Transverse colon (tissue), 4 donors: ENCODE measurements around the gene DLEU7. TPM values are rescaled to one million over a fixed set of nuclear protein-coding genes. Genes with fewer than 3 reads are reported as not detected.

Experiments used
- DNase-seq: peaks from one replicate; pipeline ENCODE4 v3.0.0-alpha.2; 2019
- H3K27ac ChIP-seq, 4 donors: fragments of 200-600 bp; sonication (generic); 2 replicates each; pipeline ENCODE4 v1.5.1; 2016 to 2018; ENCODE audit warnings: inconsistent platforms in 4 of 4
- H3K27me3 ChIP-seq: fragments of 200-600 bp; sonication (generic); 2 replicates; pipeline ENCODE4 v1.5.1; 2017; ENCODE audit warnings: inconsistent platforms
- H3K36me3 ChIP-seq, 4 donors: fragments of 200-600 bp; sonication (generic); 2 replicates each; pipeline ENCODE4 v1.5.1; 2017 to 2019; ENCODE audit warnings: inconsistent platforms in 4 of 4
- H3K4me1 ChIP-seq, 4 donors: fragments of 200-600 bp; sonication (generic); 2 replicates each; pipeline ENCODE4 v1.5.1; 2017 to 2020; ENCODE audit warnings: inconsistent platforms in 4 of 4
- H3K4me3 ChIP-seq, 4 donors: fragments of 200-600 bp; sonication (generic); 1 replicate in 1 of 4; 2 replicates in 3 of 4; pipeline versions ENCODE4 v1.5.1 to v1.6.1; 2017 to 2019; ENCODE audit warnings: inconsistent platforms in 4 of 4
- H3K9me3 ChIP-seq, 2 donors: fragments of 200-600 bp; sonication (generic); 2 replicates each; pipeline ENCODE4 v1.5.1; 2017 to 2019; ENCODE audit warnings: inconsistent platforms in 2 of 2
- EP300 ChIP-seq: sonication (generic); formaldehyde crosslinking; IDR thresholded peaks from one replicate; pipeline ENCODE4 v1.6.1; 2017; ENCODE audit warnings: antibody characterized with exemption, low read depth
- POLR2A ChIP-seq: fragments of 450-650 bp; IDR thresholded peaks from one replicate; pipeline ENCODE4 v1.6.1; 2016; ENCODE audit warnings: antibody characterized with exemption, mild to moderate bottlenecking, moderate library complexity
- POLR2AphosphoS5 ChIP-seq, 3 donors: sonication (generic); formaldehyde crosslinking; IDR thresholded peaks; one replicate each; pipeline ENCODE4 v1.6.1; 2016; ENCODE audit warnings: antibody characterized with exemption in 3 of 3
- WGBS, 2 donors: methylation state at CpG; one replicate each; pipeline ENCODE4 v1.1.5; 2018; ENCODE audit warnings: low coverage in 1 of 2; 5-methylcytosine and 5-hydroxymethylcytosine counted together
- in situ Hi-C, 4 donors: fragments of 200-750 bp; cut with MboI; loops; one replicate each; pipeline versions ENCODE4 v1.15.0 to v1.15.1; 2017; ENCODE audit warnings: low sequenced_read_pairs in 3 of 4, low pct_ligation_motif_present in 1 of 4, low pct_unique_long_range_greater_than_20kb in 1 of 4
- intact Hi-C: fragments of 100-400 bp; cut with DNase I; formaldehyde crosslinking; loops from one replicate; pipeline ENCODE4 v1.15.1; 2023; ENCODE audit warnings: low total_unique reads
- total RNA-seq, 4 donors: library from RNA; depleted of rRNA; stranded (reverse); fragments of >200 nt; gene quantifications; one replicate each; pipeline ENCODE4 v1.1.0, GENCODE V29; 2016
- TF ChIP-seq, protein P1 (sequence below), 5 experiments: fragments of 200-600 bp in 3 of 5; fragments of 450-650 bp in 2 of 5; sonication (generic) in 3 of 5; IDR thresholded peaks; 1 replicate in 2 of 5; 2 replicates in 3 of 5; pipeline ENCODE4 v1.5.1; 2016 to 2017; ENCODE audit warnings: antibody characterized with exemption in 5 of 5, inconsistent platforms in 3 of 5, mild to moderate bottlenecking in 2 of 5, moderate library complexity in 1 of 5

DLEU7 gene
- total RNA-seq, 4 donors from 2014 or later = 0.16 TPM; not detected in 3

DNA sequence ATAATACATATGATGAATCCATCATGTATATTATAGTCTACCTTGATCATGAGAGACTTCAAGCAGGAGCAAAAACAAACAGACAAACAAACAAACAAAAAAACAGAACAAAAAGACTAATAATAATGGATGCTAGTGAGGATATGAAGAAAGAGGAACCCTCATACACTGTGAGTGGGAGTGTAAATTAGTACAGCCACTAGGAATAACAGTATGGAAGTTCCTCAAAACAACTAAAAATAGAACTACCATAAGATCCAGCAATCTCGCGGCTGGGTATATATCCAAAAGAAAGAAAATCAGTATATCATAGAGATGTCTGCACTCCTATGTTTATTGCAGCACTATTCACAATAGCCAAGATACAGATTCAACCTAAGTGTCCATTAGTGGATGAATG is 7.0 kb upstream of the DLEU7 start:
- TF ChIP-seq EP300 (no peak), POLR2AphosphoS5 (IDR thresholded peaks at IDR 0.05) (no peak)
- TF ChIP-seq, protein P1, sequence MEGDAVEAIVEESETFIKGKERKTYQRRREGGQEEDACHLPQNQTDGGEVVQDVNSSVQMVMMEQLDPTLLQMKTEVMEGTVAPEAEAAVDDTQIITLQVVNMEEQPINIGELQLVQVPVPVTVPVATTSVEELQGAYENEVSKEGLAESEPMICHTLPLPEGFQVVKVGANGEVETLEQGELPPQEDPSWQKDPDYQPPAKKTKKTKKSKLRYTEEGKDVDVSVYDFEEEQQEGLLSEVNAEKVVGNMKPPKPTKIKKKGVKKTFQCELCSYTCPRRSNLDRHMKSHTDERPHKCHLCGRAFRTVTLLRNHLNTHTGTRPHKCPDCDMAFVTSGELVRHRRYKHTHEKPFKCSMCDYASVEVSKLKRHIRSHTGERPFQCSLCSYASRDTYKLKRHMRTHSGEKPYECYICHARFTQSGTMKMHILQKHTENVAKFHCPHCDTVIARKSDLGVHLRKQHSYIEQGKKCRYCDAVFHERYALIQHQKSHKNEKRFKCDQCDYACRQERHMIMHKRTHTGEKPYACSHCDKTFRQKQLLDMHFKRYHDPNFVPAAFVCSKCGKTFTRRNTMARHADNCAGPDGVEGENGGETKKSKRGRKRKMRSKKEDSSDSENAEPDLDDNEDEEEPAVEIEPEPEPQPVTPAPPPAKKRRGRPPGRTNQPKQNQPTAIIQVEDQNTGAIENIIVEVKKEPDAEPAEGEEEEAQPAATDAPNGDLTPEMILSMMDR (IDR thresholded peaks at IDR 0.05) = no peak
- DNase-seq = no peak
- H3K27me3 ChIP-seq = no peaks in the 10 kb centered on the region
- no peak overlapping the region for H3K4me3 ChIP-seq
- H3K27ac ChIP-seq = no peak overlapping the region
- H3K4me1 ChIP-seq = no peaks in the 10 kb centered on the region
- intact Hi-C loops = no loop called here
- 76 to 90% methylated on average over 2 of the region's 2 CpGs for WGBS, 2 donors
- no peaks in the 10 kb centered on the region for H3K36me3 ChIP-seq
- H3K9me3 ChIP-seq = no peaks in the 10 kb centered on the region
- in situ Hi-C loops = no loop called here

DNA sequence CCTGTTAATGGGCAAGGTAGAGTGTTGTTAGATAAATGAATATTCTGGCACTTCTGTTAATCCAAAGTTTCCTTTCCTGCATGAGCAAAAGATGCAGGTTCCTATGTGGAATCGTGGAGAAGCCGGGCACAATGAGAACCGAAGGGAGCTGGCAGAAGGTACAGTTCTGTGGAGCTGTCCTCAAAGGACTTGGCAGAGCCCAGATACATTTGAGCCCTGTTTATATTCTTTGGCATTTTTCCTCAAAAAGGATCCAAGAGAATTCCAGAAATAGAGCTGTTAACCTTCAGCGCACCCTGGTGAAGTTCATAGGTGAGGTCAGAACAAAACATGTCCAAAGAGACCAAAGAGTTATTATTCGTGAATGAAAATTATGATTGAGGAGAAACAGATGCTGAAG is 4.0 kb upstream of the DLEU7 start:
- TF ChIP-seq EP300 (no peak), POLR2A (no peak), POLR2AphosphoS5 (IDR thresholded peaks at IDR 0.05) (no peak)
- TF ChIP-seq, protein P1 (IDR thresholded peaks at IDR 0.05) = no peak
- DNase-seq = no peak
- Histone ChIP-seq H3K36me3 (no peaks in the 10 kb centered on the region), H3K9me3 (no peaks in the 10 kb centered on the region), H3K4me1 (peaks cover 0 to 9% (median 0%) of the 10 kb centered on the region in 4 donors), H3K27ac (no peak overlapping the region), H3K27me3 (peaks cover 13% of the 10 kb centered on the region), H3K4me3 (no peak overlapping the region)
- WGBS, 2 donors = 97 to 100% methylated on average over 5 of the region's 5 CpGs
- intact Hi-C loops = no loop called here
- in situ Hi-C loops = no loop called here

DNA sequence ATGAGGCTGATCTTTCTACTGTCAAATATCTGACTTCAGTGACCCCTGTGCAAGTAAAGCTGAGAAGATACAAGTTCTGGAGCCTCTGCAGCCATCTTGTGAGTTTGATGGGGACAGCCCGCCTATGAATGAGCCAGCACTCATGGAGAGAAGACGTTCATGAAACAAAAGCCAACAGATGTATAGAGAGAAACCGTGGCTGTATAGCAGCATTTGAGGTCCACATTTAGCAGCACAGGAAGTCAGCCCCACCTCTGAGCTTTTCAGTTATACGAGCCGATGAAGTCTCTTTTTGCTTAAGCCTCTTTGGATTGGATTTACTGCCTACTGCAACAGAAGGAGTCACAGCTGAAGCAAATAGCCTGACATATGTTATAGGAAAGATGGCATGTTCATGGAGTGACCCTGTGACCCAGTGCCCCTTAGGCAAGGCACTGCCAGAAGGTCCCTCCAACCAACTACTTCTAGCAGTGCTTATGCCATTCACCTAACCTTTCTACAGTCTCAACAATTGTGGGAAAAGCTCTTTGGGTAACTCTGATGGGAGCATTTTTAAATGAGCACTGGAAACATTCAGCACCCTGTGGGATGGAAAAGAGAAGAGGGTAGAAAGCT is 3.5 kb upstream of the DLEU7 start:
- WGBS, 2 donors = 71% methylated on average over 5 of the region's 5 CpGs; no CpG with 5 or more reads in 1 of the 2 donors
- H3K4me1 ChIP-seq = peaks cover 0 to 9% (median 0%) of the 10 kb centered on the region in 4 donors
- H3K27ac ChIP-seq = no peak overlapping the region

DNA sequence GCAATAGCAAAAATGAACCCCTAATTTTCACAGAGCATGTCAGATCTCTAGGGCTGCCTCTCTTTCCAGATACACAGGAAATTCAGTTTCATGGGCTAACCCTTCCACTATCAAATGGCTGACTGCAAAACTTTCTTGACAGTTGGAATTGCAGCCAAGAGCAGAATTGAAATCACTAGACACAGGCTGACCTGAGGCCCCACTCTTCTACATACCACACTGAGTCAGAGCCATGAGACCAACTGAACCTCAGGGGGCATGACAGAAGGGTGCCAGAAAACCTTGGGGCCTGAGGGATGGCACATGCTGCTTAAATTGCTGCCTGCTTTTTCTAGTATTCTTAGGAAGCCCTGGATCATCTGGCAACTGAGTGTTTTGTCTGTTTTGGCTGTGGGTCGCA is 1.7 kb upstream of the DLEU7 start:
- intact Hi-C loops = no loop called here
- WGBS, 2 donors = 92% methylated on average over 1 of the region's 1 CpG; no CpG with 5 or more reads in 1 of the 2 donors
- no peak for TF ChIP-seq POLR2AphosphoS5 (IDR thresholded peaks at IDR 0.05)
- TF ChIP-seq EP300 = no peak
- TF ChIP-seq, protein P1 (IDR thresholded peaks at IDR 0.05) = no peak
- no peak for TF ChIP-seq POLR2A

More for the DNA sequence above, 3.5 kb upstream of the DLEU7 start:
- in situ Hi-C loops = no loop called here
- Histone ChIP-seq H3K27me3 (peaks cover 18% of the 10 kb centered on the region), H3K36me3 (no peaks in the 10 kb centered on the region), H3K9me3 (no peaks in the 10 kb centered on the region), H3K4me3 (no peak overlapping the region)
- intact Hi-C loops = no loop called here
- DNase-seq = no peak
- TF ChIP-seq POLR2AphosphoS5 (IDR thresholded peaks at IDR 0.05) (no peak), EP300 (no peak), POLR2A (no peak)
- TF ChIP-seq, protein P1 (IDR thresholded peaks at IDR 0.05) = no peak

More for the DNA sequence above, 1.7 kb upstream of the DLEU7 start:
- H3K27me3 ChIP-seq = peaks cover 18% of the 10 kb centered on the region
- no peaks in the 10 kb centered on the region for H3K36me3 ChIP-seq
- in situ Hi-C loops = no loop called here
- DNase-seq = no peak
- no peak overlapping the region for H3K27ac ChIP-seq
- H3K9me3 ChIP-seq = no peaks in the 10 kb centered on the region
- H3K4me1 ChIP-seq = peaks cover 0 to 9% (median 0%) of the 10 kb centered on the region in 4 donors
- H3K4me3 ChIP-seq = no peak overlapping the region
